Parathyroid adenoma (tissue), 2 donors: ENCODE data around the gene VGLL3.

Source experiments
- H2AFZ ChIP-seq: fragments of 300-600 bp; sonication (generic); one replicate; pipeline ENCODE4 v1.7.0; 2017; ENCODE audit warnings: antibody characterized with exemption, mild to moderate bottlenecking
- H3K27ac ChIP-seq: fragments of 300-600 bp; sonication (generic); one replicate; pipeline ENCODE4 v1.7.0; 2017
- H3K27me3 ChIP-seq: fragments of 300-600 bp; sonication (generic); one replicate; pipeline ENCODE4 v1.7.0; 2017; ENCODE audit warnings: low read length; ENCODE audit not compliant: control insufficient read depth, insufficient read depth
- H3K36me3 ChIP-seq: fragments of 300-600 bp; sonication (generic); one replicate; pipeline ENCODE4 v1.7.0; 2017; ENCODE audit warnings: low read length; ENCODE audit not compliant: control insufficient read depth, insufficient read depth
- H3K4me1 ChIP-seq: fragments of 300-600 bp; sonication (generic); one replicate; pipeline ENCODE4 v1.7.0; 2017; ENCODE audit warnings: control low read depth
- H3K4me2 ChIP-seq: fragments of 300-600 bp; sonication (generic); one replicate; pipeline ENCODE4 v1.7.0; 2017; ENCODE audit warnings: low read length
- H3K4me3 ChIP-seq: fragments of 300-600 bp; sonication (generic); one replicate; pipeline ENCODE4 v1.7.0; 2017; ENCODE audit warnings: low read depth, low read length
- H3K79me2 ChIP-seq: fragments of 300-600 bp; sonication (generic); one replicate; pipeline ENCODE4 v1.7.0; 2017; ENCODE audit warnings: control low read depth
- H3K9ac ChIP-seq: fragments of 300-600 bp; sonication (generic); one replicate; pipeline ENCODE4 v1.7.0; 2017; ENCODE audit warnings: mild to moderate bottlenecking
- H3K9me3 ChIP-seq: fragments of 300-600 bp; sonication (generic); one replicate; pipeline ENCODE4 v1.7.0; 2017; ENCODE audit warnings: low read length; ENCODE audit not compliant: control insufficient read depth
- TF ChIP-seq, protein P1 (sequence below): fragments of 300-600 bp; sonication (generic); IDR thresholded peaks from one replicate; pipeline ENCODE4 v1.7.0; 2017; ENCODE audit warnings: antibody characterized with exemption, mild to moderate bottlenecking
- donor health status: primary hyperparathyroidism.

VGLL3 gene

DNA sequence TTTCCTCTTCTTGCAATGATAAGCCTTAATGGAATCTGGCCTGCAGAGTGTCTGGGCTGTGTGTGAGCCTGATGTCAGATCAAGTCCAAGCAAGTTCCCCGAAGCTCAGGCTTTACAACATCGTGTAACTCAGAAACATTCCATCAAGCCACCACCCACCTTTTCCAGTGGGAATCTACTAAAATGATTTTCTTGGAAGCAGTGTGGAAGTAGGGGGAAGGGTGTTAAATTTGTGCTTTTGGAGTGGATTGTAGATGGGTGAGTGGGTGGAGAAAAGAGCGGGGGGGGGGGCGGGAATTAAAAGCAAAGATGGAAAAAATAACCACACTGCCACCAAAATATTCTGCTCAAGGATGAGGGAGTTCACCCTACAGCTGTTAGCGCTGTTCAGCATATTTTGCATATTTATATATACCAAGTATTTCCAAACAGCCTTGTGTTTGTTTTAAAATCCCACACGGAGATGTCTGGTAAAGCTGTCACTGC, 53.6 kb downstream of the VGLL3 start:
- Histone ChIP-seq H3K9me3 (no peaks in the 10 kb centered on the region), H3K27me3 (no peaks in the 10 kb centered on the region), H3K4me2 (no peak overlapping the region), H2AFZ (no peak overlapping the region), H3K27ac (no peak overlapping the region), H3K36me3 (no peaks in the 10 kb centered on the region), H3K9ac (no peak overlapping the region), H3K79me2 (no peaks in the 10 kb centered on the region), H3K4me1 (no peaks in the 10 kb centered on the region), H3K4me3 (no peak overlapping the region)
- TF ChIP-seq, protein P1, sequence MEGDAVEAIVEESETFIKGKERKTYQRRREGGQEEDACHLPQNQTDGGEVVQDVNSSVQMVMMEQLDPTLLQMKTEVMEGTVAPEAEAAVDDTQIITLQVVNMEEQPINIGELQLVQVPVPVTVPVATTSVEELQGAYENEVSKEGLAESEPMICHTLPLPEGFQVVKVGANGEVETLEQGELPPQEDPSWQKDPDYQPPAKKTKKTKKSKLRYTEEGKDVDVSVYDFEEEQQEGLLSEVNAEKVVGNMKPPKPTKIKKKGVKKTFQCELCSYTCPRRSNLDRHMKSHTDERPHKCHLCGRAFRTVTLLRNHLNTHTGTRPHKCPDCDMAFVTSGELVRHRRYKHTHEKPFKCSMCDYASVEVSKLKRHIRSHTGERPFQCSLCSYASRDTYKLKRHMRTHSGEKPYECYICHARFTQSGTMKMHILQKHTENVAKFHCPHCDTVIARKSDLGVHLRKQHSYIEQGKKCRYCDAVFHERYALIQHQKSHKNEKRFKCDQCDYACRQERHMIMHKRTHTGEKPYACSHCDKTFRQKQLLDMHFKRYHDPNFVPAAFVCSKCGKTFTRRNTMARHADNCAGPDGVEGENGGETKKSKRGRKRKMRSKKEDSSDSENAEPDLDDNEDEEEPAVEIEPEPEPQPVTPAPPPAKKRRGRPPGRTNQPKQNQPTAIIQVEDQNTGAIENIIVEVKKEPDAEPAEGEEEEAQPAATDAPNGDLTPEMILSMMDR, result no peak

DNA sequence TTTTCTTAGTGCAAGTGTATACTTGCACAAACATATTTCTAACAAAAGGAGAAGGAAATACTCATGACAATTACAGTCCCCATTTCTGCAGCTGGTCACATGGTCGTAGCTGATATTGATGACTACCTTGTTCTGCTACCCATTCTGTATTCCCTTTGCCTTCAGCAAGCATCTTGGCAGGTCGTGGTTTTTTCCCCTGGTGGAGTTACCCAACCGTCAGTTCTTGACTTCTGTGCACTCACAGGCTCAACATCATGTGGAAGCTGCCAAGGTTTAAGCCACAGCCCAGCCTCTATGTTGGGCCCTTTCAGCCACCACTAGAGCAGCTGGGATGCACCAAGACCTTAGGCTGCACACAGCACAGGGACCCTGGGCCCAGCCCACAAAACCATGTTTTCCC, 56.1 kb downstream of the VGLL3 start:
- H3K36me3 ChIP-seq, result no peaks in the 10 kb centered on the region
- no peaks in the 10 kb centered on the region for H3K79me2 ChIP-seq
- no peak overlapping the region for H2AFZ ChIP-seq
- no peak overlapping the region for H3K4me3 ChIP-seq
- TF ChIP-seq, protein P1, result no peak
- no peaks in the 10 kb centered on the region for H3K4me1 ChIP-seq
- H3K9me3 ChIP-seq, result no peaks in the 10 kb centered on the region
- no peaks in the 10 kb centered on the region for H3K27me3 ChIP-seq
- H3K4me2 ChIP-seq, result no peak overlapping the region
- H3K9ac ChIP-seq, result no peak overlapping the region
- no peak overlapping the region for H3K27ac ChIP-seq

DNA sequence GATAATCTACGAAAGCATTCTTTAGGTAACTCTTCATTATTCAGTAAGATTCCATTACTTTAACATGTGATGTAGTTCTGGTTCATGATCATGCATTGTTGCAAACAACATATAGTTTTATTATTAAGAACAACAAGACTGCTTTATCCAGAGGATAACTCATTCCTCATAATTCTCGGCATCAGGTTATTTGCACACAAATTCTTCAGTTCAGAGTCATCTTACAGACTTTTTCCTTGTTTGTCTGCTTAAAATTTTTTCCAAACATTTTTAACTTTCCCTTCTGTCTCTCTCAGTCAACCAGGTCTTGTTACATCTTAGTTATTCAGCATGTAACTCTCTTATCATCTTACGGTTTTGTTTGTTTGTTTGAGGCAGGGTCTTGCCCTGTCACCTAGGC, 60.1 kb downstream of the VGLL3 start:
- TF ChIP-seq, protein P1, result no peak
- no peaks in the 10 kb centered on the region for H3K36me3 ChIP-seq
- H2AFZ ChIP-seq, result no peak overlapping the region
- H3K4me2 ChIP-seq, result no peak overlapping the region
- H3K4me1 ChIP-seq, result no peaks in the 10 kb centered on the region
- H3K9ac ChIP-seq, result no peak overlapping the region
- no peaks in the 10 kb centered on the region for H3K9me3 ChIP-seq
- no peak overlapping the region for H3K27ac ChIP-seq
- no peaks in the 10 kb centered on the region for H3K79me2 ChIP-seq
- H3K4me3 ChIP-seq, result no peak overlapping the region
- no peaks in the 10 kb centered on the region for H3K27me3 ChIP-seq

DNA sequence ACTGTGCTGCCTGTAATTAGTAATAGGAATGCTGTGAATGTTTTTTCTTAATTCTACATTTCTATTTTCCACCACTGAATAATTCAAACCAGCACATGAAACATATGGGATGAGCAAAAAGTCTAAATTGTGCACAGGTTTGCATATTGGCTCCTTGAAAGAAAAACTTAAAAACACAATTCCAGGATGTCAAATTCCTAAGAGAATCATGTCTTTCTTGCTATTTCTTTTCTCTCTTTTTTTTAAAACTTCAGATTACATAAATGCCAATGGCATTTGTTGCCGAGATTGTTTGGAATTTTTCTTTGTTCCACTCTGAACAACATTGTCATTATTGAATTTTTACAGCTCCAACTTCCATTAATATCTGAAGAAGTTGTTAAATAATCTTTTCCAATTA, 60.8 kb downstream of the VGLL3 start:
- no peaks in the 10 kb centered on the region for H3K36me3 ChIP-seq
- no peak overlapping the region for H2AFZ ChIP-seq
- no peaks in the 10 kb centered on the region for H3K27me3 ChIP-seq
- no peak overlapping the region for H3K27ac ChIP-seq
- no peaks in the 10 kb centered on the region for H3K79me2 ChIP-seq
- no peaks in the 10 kb centered on the region for H3K9me3 ChIP-seq
- no peak overlapping the region for H3K4me3 ChIP-seq
- TF ChIP-seq, protein P1, result no peak
- no peaks in the 10 kb centered on the region for H3K4me1 ChIP-seq
- H3K9ac ChIP-seq, result no peak overlapping the region
- H3K4me2 ChIP-seq, result no peak overlapping the region

DNA sequence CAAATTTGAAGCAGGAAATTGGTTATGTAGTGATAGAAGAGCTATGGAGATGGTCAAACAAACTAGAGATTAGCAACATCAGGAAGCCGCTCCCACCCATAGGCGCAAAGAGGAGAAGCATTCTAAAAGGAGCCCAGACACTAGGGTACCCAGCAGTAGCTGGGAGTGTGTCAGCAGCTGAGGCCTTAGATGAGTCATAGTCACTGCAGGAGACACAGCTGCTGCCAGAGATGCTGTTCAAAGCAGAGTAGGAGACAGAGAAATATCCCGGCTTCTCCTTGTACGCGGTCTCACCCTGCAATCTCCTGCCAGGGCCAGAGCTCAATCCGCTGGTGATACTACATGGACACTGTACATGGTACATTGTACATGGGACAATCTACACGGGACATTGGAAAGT, 61.9 kb downstream of the VGLL3 start:
- no peak overlapping the region for H2AFZ ChIP-seq
- no peaks in the 10 kb centered on the region for H3K27me3 ChIP-seq
- TF ChIP-seq, protein P1, result no peak
- no peak overlapping the region for H3K27ac ChIP-seq
- no peaks in the 10 kb centered on the region for H3K79me2 ChIP-seq
- H3K4me3 ChIP-seq, result no peak overlapping the region
- H3K9me3 ChIP-seq, result no peaks in the 10 kb centered on the region
- no peak overlapping the region for H3K9ac ChIP-seq
- H3K4me1 ChIP-seq, result no peaks in the 10 kb centered on the region
- no peaks in the 10 kb centered on the region for H3K36me3 ChIP-seq
- H3K4me2 ChIP-seq, result no peak overlapping the region
